Heart right ventricle (tissue), 16 donors: ENCODE measurements around the gene FOXC2. TPM values are rescaled to one million over a fixed set of nuclear protein-coding genes. Genes with fewer than 3 reads are reported as not detected.

Experiments
- ATAC-seq, 8 donors: fragments of 200-7000 bp; cut with Tn5 transposase; one replicate each; pipeline ENCODE4 v1.9.1; 2020; ENCODE audit warnings: mild to moderate bottlenecking in 8 of 8, moderate library complexity in 8 of 8, moderate number of reproducible peaks in 1 of 8
- DNase-seq, 2 donors: peaks; one replicate each; pipeline ENCODE4 v3.0.0-alpha.2; 2020
- H3K27ac ChIP-seq, 10 donors: fragments of 200-600 bp; sonication (generic) in 2 of 10; one replicate each; pipeline versions ENCODE4 v1.5.0 to v1.8.0; 2020 to 2022; ENCODE audit warnings: mild to moderate bottlenecking in 3 of 10
- H3K27me3 ChIP-seq, 7 donors: fragments of 200-600 bp; one replicate each; pipeline ENCODE4 v1.8.0; 2021 to 2022; ENCODE audit warnings: mild to moderate bottlenecking in 2 of 7
- H3K36me3 ChIP-seq, 9 donors: fragments of 200-600 bp; sonication (generic) in 1 of 9; one replicate each; pipeline versions ENCODE4 v1.5.0 to v1.8.0; 2020 to 2022; ENCODE audit warnings: mild to moderate bottlenecking in 2 of 9
- H3K4me1 ChIP-seq, 9 donors: fragments of 200-600 bp; sonication (generic) in 1 of 9; one replicate each; pipeline versions ENCODE4 v1.5.0 to v1.8.0; 2020 to 2022; ENCODE audit warnings: mild to moderate bottlenecking in 4 of 9
- H3K4me3 ChIP-seq, 10 donors: fragments of 200-600 bp; sonication (generic) in 2 of 10; one replicate each; pipeline versions ENCODE4 v1.5.0 to v1.8.0; 2020 to 2022; ENCODE audit warnings: mild to moderate bottlenecking in 7 of 10, moderate library complexity in 2 of 10
- H3K9me3 ChIP-seq, 11 donors: fragments of 200-600 bp in 10 of 11; sonication (generic) in 2 of 11; one replicate each; pipeline versions ENCODE4 v1.5.0 to v1.8.0; 2013 to 2022; ENCODE audit warnings: mild to moderate bottlenecking in 2 of 11, control low read depth in 1 of 11, moderate library complexity in 1 of 11
- WGBS, 2 donors: extraction: QIAGEN DNeasy Blood & Tissue Kit; methylation state at CpG; one replicate each; pipeline ENCODE4 v1.1.7; 2013; ENCODE audit warnings: inconsistent platforms in 1 of 2; 5-methylcytosine and 5-hydroxymethylcytosine counted together
- intact Hi-C, 10 donors: fragments of 100-400 bp; cut with DNase I; formaldehyde crosslinking; loops; one replicate each; pipeline versions ENCODE4 v1.11.1 to v1.14.2; 2022
- long read RNA-seq, 3 donors: library from polyadenylated mRNA; unstranded; transcript quantifications; one replicate each; pipeline ENCODE4 v2.0.0, GENCODE V29; 2020 to 2021
- polyA plus RNA-seq, 2 donors: library from polyadenylated mRNA; stranded (reverse); fragments of 200-250 nt; gene quantifications; one replicate each; pipeline ENCODE4 v1.2.3, GENCODE V29; 2013
- total RNA-seq, 10 donors: library from RNA; stranded (reverse); fragmentation: NEBNext Ultra II Directional in 3 of 10; extraction: Animal tissue kit (Norgen Biotek cat#: 25700) in 3 of 10; gene quantifications; one replicate each; pipeline versions ENCODE4 v1.2.1 to v1.2.4, GENCODE V29; 2021 to 2023
- TF ChIP-seq, protein P1 (sequence below), 9 donors: fragments of 200-600 bp; sonication (generic) in 2 of 9; IDR thresholded peaks; one replicate each; pipeline versions ENCODE4 v1.5.0 to v1.8.0; 2021 to 2022; ENCODE audit warnings: antibody characterized with exemption in 9 of 9, mild to moderate bottlenecking in 5 of 9, moderate library complexity in 1 of 9
- donor health status: Arrhythmogenic right ventricular cardiomyopathy.
- donor health status: ischemic (EF 13 %, LVEDD 7.1; RV severe dilation, severe dysfunction).
- donor health status: healthy with polysubstance abuse.
- donor health status: DM: no; HTN: yes; CAD: no.
- donor health status: DM: no; HTN: no; CAD: no.
- donor health status: ischemic (EF 25% LVEDD 6.9; RV normal size, moderate dysfunction).
- donor health status: ischemic (EF 25% LVEDD 5.7; RV mildly dilated, moderate dysfunction).
- donor health status: healthy.
- donor health status: DM: yes; HTN: yes; CAD: no.
- donor health status: Ischemic cardiomyopathy.
- donor health status: ischemic (EF 35%, LVEDD 5.7; RV mildly dilated, moderate dysfunction).
- donor health status: nonischemic (EF 11% LVEDD 7.7; RV severe dilation, severe dysfunction).
- donor health status: DM: yes; HTN: yes; CAD: no.
- donor health status: PGD.
- donor health status: ischemic (EF 29% LVEDD 5.4; RV normal size, mild dysfunction).
- donor health status: nonischemic (EF 23%, LVEDD 6.1; RV moderate dilation, normal function).

The FOXC2 gene
- total RNA-seq (1 to 10 TPM in 8 of 10 donors, under 1 TPM in 2; 0.66 to 2.2 (median 1.9) TPM), polyA plus RNA-seq (1 to 10 TPM; 1.2 to 1.3 TPM)
- long read RNA-seq, donor 1, partial matches to known transcripts, result 0 of 1 reads
- long read RNA-seq, donor 1, other reads (novel, unspliced or antisense), result 0 of 1 reads
- long read RNA-seq, donor 2, partial matches to known transcripts, result 0 of 4 reads
- long read RNA-seq, donor 2, other reads (novel, unspliced or antisense), result 0 of 4 reads
- long read RNA-seq, donor 3, result 0 reads

DNA sequence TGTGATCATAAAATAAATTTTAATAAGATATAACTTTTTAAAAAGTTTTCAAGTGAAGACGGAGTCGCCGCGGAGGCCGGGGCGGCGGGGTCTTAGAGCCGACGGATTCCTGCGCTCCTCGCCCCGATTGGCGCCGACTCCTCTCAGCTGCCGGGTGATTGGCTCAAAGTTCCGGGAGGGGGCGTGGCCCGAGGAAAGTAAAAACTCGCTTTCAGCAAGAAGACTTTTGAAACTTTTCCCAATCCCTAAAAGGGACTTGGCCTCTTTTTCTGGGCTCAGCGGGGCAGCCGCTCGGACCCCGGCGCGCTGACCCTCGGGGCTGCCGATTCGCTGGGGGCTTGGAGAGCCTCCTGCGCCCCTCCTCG lies at the start of gene FOXC2:
Gene FOXC2, plus strand, starts transcription at position 229 of the 365 bp plus-strand sequence. CDS start 507 bp downstream, outside the sequence.
- intact Hi-C loops, result loop anchor here in 5 of 10 donors (5.0 to 10.0 kb wide), 6 partner anchors 196 to 818 kb away; partner anchors contain the start of gene FBXO31 (in 1 of the 5)
- TF ChIP-seq, protein P1, sequence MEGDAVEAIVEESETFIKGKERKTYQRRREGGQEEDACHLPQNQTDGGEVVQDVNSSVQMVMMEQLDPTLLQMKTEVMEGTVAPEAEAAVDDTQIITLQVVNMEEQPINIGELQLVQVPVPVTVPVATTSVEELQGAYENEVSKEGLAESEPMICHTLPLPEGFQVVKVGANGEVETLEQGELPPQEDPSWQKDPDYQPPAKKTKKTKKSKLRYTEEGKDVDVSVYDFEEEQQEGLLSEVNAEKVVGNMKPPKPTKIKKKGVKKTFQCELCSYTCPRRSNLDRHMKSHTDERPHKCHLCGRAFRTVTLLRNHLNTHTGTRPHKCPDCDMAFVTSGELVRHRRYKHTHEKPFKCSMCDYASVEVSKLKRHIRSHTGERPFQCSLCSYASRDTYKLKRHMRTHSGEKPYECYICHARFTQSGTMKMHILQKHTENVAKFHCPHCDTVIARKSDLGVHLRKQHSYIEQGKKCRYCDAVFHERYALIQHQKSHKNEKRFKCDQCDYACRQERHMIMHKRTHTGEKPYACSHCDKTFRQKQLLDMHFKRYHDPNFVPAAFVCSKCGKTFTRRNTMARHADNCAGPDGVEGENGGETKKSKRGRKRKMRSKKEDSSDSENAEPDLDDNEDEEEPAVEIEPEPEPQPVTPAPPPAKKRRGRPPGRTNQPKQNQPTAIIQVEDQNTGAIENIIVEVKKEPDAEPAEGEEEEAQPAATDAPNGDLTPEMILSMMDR (IDR thresholded peaks at IDR 0.05), result no peak
- peaks cover 9 to 95% (median 77%) of the 10 kb centered on the region in 7 donors for H3K27me3 ChIP-seq
- no peaks in the 10 kb centered on the region for H3K9me3 ChIP-seq
- DNase-seq, result peak; percentile 86 to 90
- H3K36me3 ChIP-seq, result no peaks in the 10 kb centered on the region
- WGBS, 2 donors, result 1% methylated on average over 30 of the region's 30 CpGs
- peaks cover 0 to 28% (median 16%) of the 10 kb centered on the region in 9 donors for H3K4me1 ChIP-seq
- peak within 1 kb of the TSS; percentile 23 to 90 (median 82) for H3K27ac ChIP-seq
- peak within 1 kb of the TSS; percentile 33 to 66 (median 59) for H3K4me3 ChIP-seq
- peak; percentile 55 to 78 (median 65) for ATAC-seq

DNA sequence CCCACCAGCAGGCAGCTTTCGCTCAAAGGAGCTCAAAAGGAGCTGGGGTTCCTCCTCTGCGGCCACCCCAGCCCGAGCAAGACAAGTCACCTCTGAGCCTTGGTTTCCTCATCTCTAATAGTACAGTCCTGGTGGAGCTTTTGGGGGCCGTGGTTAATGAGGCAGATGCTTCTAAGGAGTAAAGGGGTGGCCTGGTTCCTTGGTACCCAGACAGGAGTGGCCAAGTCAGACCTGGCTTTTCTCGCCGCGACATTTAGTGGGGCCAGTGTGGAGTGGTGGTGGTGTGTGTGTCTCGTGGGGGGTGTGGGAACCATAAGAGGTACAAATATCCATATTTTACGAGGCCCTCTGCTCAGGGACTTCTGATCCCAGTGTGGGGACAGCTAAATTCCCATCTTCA lies 49.6 kb upstream of the FOXC2 start:
- DNase-seq (no peak), ATAC-seq (no peak)
- no peaks in the 10 kb centered on the region for H3K9me3 ChIP-seq
- H3K4me1 ChIP-seq, result peaks cover 0 to 29% (median 15%) of the 10 kb centered on the region in 9 donors
- H3K4me3 ChIP-seq, result no peak overlapping the region
- H3K27ac ChIP-seq, result no peak overlapping the region
- 43 to 47% methylated on average over 9 of the region's 9 CpGs for WGBS, 2 donors
- intact Hi-C loops, result loop anchor here (1.0 to 10.0 kb wide), 7 partner anchors 175 to 702 kb away; no protein-coding TSS in a partner anchor
- peaks cover 28 to 100% (median 99%) of the 10 kb centered on the region in 7 donors for H3K27me3 ChIP-seq
- TF ChIP-seq, protein P1 (IDR thresholded peaks at IDR 0.05), result no peak
- no peaks in the 10 kb centered on the region for H3K36me3 ChIP-seq

DNA sequence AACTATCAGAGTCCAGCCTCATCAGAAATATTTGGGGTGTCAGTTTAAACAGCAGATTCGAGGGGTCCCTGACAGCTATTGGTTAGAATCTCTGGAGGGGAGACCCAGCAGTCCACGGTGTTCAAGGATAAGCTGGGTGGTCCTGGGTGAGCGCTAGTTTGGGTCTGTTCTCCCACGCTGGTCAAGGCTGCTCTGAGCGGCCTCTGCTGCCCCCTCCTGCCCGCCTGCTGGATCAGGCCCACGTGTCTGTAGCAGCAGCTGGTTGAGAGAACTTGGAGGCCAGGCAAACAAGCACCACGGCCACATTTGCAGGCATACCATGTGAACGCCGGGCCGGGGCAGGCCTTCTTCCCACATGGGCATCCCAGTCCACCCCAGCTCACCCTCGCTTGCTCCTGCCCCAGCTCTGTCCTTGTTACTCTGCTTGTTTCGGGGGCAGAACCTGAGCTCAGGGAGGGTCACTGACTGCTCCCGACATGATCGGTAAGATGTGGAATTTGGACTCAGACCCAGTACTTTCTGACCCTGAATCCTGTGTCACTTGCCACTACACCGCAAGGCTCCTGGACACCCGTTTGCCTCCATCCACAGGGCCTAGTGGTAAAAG lies 48.9 kb upstream of the FOXC2 start:
- Histone ChIP-seq H3K27me3 (peaks cover 24 to 100% (median 97%) of the 10 kb centered on the region in 7 donors), H3K27ac (no peak overlapping the region), H3K4me3 (no peak overlapping the region), H3K9me3 (no peaks in the 10 kb centered on the region), H3K36me3 (no peaks in the 10 kb centered on the region), H3K4me1 (peaks cover 0 to 29% (median 15%) of the 10 kb centered on the region in 9 donors)
- WGBS, 2 donors, result 21 to 25% methylated on average over 17 of the region's 17 CpGs
- DNase-seq, result peak; percentile 34 to 65
- TF ChIP-seq, protein P1 (IDR thresholded peaks at IDR 0.05), result peak; percentile 43 to 89 (median 75)
- intact Hi-C loops, result loop anchor here (1.0 to 10.0 kb wide), 11 partner anchors 175 to 703 kb away; no protein-coding TSS in a partner anchor
- ATAC-seq, result peak; percentile 62 to 82 (median 78)

DNA sequence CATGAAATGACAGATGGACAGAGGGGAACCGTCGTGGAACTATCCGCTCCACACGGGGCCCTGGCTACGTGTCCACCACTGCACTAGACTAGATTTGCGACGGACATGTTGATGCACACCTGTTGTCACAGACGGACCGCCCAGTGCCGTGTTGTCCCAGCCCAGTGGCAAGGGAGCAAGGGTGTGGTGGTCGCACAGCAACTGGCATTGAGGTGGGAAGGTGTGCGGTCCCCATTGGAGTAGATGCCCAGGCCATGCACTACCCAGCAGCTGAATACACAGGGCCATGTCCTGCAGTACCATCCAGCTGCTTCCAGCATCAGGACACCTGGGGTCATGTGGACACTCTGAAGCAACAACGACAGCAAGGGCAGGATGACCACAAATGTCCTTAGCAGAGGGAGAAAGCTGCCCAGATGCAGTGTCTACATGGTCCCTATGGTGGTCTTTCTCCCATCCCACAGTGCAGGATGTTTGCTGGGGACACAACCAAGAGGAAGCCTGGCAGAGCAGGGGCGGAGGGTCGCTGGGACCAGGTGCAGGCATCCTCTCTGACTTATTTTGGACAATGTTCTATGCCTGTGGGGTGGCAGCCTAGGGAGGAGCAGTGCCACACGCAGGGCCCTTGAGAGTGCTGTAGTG lies 47.5 kb upstream of the FOXC2 start:
- H3K27ac ChIP-seq, result no peak overlapping the region

More for the DNA sequence above, 47.5 kb upstream of the FOXC2 start:
- 88 to 89% methylated on average over 16 of the region's 16 CpGs for WGBS, 2 donors
- DNase-seq (no peak), ATAC-seq (no peak)
- H3K27me3 ChIP-seq, result peaks cover 13 to 100% (median 92%) of the 10 kb centered on the region in 7 donors
- H3K36me3 ChIP-seq, result no peaks in the 10 kb centered on the region
- TF ChIP-seq, protein P1 (IDR thresholded peaks at IDR 0.05), result no peak
- intact Hi-C loops, result loop anchor here (2.0 to 10.0 kb wide), 8 partner anchors 176 to 704 kb away; no protein-coding TSS in a partner anchor
- no peak overlapping the region for H3K4me3 ChIP-seq
- peaks cover 0 to 29% (median 15%) of the 10 kb centered on the region in 9 donors for H3K4me1 ChIP-seq
- no peaks in the 10 kb centered on the region for H3K9me3 ChIP-seq
